ENCODE data around the gene KCNMA1. TPM values are rescaled to one million over a fixed set of nuclear protein-coding genes. Genes with fewer than 3 reads are reported as not detected.

The KCNMA1 gene
- total RNA-seq, 1 experiment from 2014 or later, result 0.49 TPM

DNA sequence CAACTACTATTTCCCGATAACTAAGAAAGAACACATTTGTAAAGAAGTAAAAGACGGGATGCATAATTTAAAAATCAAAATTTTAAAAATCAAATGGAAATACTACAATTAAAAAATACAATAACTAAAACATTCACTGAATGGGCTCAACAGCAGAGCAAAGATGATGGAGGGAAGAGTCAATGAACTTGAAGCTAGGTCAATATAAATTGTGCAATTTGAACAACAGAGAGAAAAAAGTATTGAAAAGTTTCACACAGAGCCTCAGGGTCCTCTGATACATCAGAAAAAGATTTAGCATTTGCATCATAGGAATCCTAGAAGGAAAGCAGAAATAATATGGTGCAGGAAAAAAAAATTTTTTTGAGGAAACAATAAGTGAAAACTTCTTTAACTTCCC is 581.0 kb downstream of the KCNMA1 start:
- H3K4me3 ChIP-seq (replicated peaks in 1 of 2; ENCODE audit: low read depth in 1 of 2, low read length in 2 of 2), result no peak overlapping the region
- H2AFZ ChIP-seq (ENCODE audit: low read depth, low read length, poor library complexity, severe bottlenecking), result no peak overlapping the region
- no peaks in the 10 kb centered on the region for H3K9me3 ChIP-seq (ENCODE audit: control insufficient read depth in 1 of 2, insufficient read depth in 1 of 2, low read depth in 1 of 2, low read length in 2 of 2)
- CTCF ChIA-PET, result no interaction called here
- intact Hi-C loops (cut with micrococcal nuclease), result no loop called here
- RAD21 ChIA-PET (ENCODE audit: low non-redundant PET in 1 of 2, low total read pairs in 2 of 2, uncharacterized antibody in 2 of 2, unreplicated experiment in 2 of 2), result no interaction called here
- ATAC-seq (no peak), DNase-seq (ENCODE audit: low read depth, low spot score) (no peak)
- no peaks in the 10 kb centered on the region for H3K4me1 ChIP-seq (ENCODE audit: control insufficient read depth in 1 of 2, insufficient read depth in 2 of 2, low read length in 2 of 2)
- TF ChIP-seq ZFX (IDR thresholded peaks at IDR 0.05), result no peak
- TF ChIP-seq TCF7L2 (IDR thresholded peaks at IDR 0.05; ENCODE audit: borderline replicate concordance, extremely low read depth, insufficient read depth, insufficient read length), result no peak
- TF ChIP-seq, protein P1, sequence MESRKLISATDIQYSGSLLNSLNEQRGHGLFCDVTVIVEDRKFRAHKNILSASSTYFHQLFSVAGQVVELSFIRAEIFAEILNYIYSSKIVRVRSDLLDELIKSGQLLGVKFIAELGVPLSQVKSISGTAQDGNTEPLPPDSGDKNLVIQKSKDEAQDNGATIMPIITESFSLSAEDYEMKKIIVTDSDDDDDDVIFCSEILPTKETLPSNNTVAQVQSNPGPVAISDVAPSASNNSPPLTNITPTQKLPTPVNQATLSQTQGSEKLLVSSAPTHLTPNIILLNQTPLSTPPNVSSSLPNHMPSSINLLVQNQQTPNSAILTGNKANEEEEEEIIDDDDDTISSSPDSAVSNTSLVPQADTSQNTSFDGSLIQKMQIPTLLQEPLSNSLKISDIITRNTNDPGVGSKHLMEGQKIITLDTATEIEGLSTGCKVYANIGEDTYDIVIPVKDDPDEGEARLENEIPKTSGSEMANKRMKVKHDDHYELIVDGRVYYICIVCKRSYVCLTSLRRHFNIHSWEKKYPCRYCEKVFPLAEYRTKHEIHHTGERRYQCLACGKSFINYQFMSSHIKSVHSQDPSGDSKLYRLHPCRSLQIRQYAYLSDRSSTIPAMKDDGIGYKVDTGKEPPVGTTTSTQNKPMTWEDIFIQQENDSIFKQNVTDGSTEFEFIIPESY (IDR thresholded peaks at IDR 0.05; ENCODE audit: extremely low read depth, insufficient replicate concordance, low read length), result no peak
- no peak for TF ChIP-seq POLR2A (IDR thresholded peaks at IDR 0.05; ENCODE audit: borderline replicate concordance, extremely low read depth, insufficient read depth, insufficient read length)
- no peak for TF ChIP-seq CBX3 (IDR thresholded peaks at IDR 0.05; ENCODE audit: low read depth)
- TF ChIP-seq, protein P2, sequence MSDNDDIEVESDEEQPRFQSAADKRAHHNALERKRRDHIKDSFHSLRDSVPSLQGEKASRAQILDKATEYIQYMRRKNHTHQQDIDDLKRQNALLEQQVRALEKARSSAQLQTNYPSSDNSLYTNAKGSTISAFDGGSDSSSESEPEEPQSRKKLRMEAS (IDR thresholded peaks at IDR 0.05), result no peak
- TF ChIP-seq SP1 (IDR thresholded peaks at IDR 0.05; ENCODE audit: low read depth), result no peak
- TF ChIP-seq JUND (IDR thresholded peaks at IDR 0.05), result no peak
- no peak for TF ChIP-seq ELF1 (IDR thresholded peaks at IDR 0.05; ENCODE audit: borderline replicate concordance, low read depth)
- no peak for TF ChIP-seq SIN3A (IDR thresholded peaks at IDR 0.05; ENCODE audit: low read depth)
- TF ChIP-seq RAD21 (IDR thresholded peaks at IDR 0.05; ENCODE audit: low read depth), result no peak
- TF ChIP-seq ZNF274 (IDR thresholded peaks at IDR 0.05; ENCODE audit: low read depth, low read length), result no peak
- TF ChIP-seq POLR2AphosphoS5 (IDR thresholded peaks at IDR 0.05; ENCODE audit: low read depth, low read length), result no peak
- TF ChIP-seq YY1 (IDR thresholded peaks at IDR 0.05; ENCODE audit: extremely low read depth, insufficient replicate concordance, low read depth, low read length), result no peak
- TF ChIP-seq, protein P3, sequence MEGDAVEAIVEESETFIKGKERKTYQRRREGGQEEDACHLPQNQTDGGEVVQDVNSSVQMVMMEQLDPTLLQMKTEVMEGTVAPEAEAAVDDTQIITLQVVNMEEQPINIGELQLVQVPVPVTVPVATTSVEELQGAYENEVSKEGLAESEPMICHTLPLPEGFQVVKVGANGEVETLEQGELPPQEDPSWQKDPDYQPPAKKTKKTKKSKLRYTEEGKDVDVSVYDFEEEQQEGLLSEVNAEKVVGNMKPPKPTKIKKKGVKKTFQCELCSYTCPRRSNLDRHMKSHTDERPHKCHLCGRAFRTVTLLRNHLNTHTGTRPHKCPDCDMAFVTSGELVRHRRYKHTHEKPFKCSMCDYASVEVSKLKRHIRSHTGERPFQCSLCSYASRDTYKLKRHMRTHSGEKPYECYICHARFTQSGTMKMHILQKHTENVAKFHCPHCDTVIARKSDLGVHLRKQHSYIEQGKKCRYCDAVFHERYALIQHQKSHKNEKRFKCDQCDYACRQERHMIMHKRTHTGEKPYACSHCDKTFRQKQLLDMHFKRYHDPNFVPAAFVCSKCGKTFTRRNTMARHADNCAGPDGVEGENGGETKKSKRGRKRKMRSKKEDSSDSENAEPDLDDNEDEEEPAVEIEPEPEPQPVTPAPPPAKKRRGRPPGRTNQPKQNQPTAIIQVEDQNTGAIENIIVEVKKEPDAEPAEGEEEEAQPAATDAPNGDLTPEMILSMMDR (IDR thresholded peaks at IDR 0.05 in 2 of 3, conservative IDR thresholded peaks at IDR 0.05 in 1 of 3; ENCODE audit: borderline replicate concordance in 1 of 3, insufficient read depth in 1 of 3, low read depth in 2 of 3, low read length in 2 of 3), result no peak
- BruUV-seq (replicated peaks), result no TSS peak
- H3K4me2 ChIP-seq (ENCODE audit: low read length), result no peak overlapping the region
- H3K9me2 ChIP-seq (ENCODE audit: insufficient read depth), result no peaks in the 10 kb centered on the region
- H3K27ac ChIP-seq (ENCODE audit: low read depth, low read length), result no peak overlapping the region
- POLR2A ChIA-PET, result no interaction called here
- no peak overlapping the region for H3K9ac ChIP-seq (ENCODE audit: low read length)
- H3K27me3 ChIP-seq (ENCODE audit: insufficient read depth, low read length), result peaks cover 58% of the 10 kb centered on the region
- H3K36me3 ChIP-seq (ENCODE audit: control insufficient read depth in 1 of 2, insufficient read depth in 2 of 2, low read length in 2 of 2), result no peaks in the 10 kb centered on the region
- H4K20me1 ChIP-seq (ENCODE audit: insufficient read depth), result no peaks in the 10 kb centered on the region
- no peaks in the 10 kb centered on the region for H3K79me2 ChIP-seq (ENCODE audit: insufficient read depth, low read length)

All from HCT116 (cell line).